ENCODE data around the gene B3GNT8.

DNA sequence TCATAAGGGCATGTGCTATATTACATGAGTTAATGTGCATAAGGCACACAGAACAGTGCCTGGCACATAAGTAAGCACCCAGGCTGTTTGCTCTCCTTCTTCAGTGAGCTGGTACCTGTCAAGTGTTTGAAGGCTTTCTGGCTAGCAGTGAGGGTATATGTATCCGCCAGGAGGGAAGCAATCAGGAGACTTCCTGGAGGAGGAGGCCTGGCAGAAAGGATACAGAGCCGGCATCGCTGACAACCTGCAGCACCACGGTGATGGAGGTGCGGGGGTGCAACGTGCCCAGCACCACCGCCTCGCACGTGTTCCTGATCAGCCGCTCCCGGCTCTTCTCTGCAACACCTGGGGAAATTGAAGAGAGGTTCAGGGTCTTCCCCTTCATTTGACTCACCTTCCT lies 35.6 kb downstream of the B3GNT8 start:
- TF ChIP-seq, protein P1, sequence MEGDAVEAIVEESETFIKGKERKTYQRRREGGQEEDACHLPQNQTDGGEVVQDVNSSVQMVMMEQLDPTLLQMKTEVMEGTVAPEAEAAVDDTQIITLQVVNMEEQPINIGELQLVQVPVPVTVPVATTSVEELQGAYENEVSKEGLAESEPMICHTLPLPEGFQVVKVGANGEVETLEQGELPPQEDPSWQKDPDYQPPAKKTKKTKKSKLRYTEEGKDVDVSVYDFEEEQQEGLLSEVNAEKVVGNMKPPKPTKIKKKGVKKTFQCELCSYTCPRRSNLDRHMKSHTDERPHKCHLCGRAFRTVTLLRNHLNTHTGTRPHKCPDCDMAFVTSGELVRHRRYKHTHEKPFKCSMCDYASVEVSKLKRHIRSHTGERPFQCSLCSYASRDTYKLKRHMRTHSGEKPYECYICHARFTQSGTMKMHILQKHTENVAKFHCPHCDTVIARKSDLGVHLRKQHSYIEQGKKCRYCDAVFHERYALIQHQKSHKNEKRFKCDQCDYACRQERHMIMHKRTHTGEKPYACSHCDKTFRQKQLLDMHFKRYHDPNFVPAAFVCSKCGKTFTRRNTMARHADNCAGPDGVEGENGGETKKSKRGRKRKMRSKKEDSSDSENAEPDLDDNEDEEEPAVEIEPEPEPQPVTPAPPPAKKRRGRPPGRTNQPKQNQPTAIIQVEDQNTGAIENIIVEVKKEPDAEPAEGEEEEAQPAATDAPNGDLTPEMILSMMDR (IDR thresholded peaks at IDR 0.05): no peak
- TF ChIP-seq ZFX (IDR thresholded peaks at IDR 0.05; ENCODE audit: borderline replicate concordance): no peak

All from 22Rv1 (cell line).